Stimulated activated naive CD8-positive, alpha-beta T cell treated with anti-CD3 and anti-CD28 coated beads, Interleukin-15, Interleukin-2, amounts not matched to agents 100 ng/mL and 50 ng/mL, for 24 hours (primary cell): ENCODE results near the gene PFN4.

ENCODE experiments used
- H3K27ac Mint-ChIP-seq: one replicate; pipeline ENCODE4 v1.8.0; 2021; ENCODE audit warnings: mild to moderate bottlenecking, mixed read lengths
- H3K27me3 Mint-ChIP-seq: one replicate; pipeline ENCODE4 v1.8.0; 2021; ENCODE audit warnings: mixed read lengths
- H3K36me3 Mint-ChIP-seq: one replicate; pipeline ENCODE4 v1.8.0; 2021; ENCODE audit warnings: low read depth, mixed read lengths
- H3K4me1 Mint-ChIP-seq: one replicate; pipeline ENCODE4 v1.8.0; 2021; ENCODE audit warnings: low read depth, mixed read lengths
- H3K4me3 Mint-ChIP-seq: one replicate; pipeline ENCODE4 v1.8.0; 2021; ENCODE audit warnings: mild to moderate bottlenecking, mixed read lengths
- H3K9me3 Mint-ChIP-seq: one replicate; pipeline ENCODE4 v1.8.0; 2021; ENCODE audit warnings: mixed read lengths

PFN4 gene

DNA sequence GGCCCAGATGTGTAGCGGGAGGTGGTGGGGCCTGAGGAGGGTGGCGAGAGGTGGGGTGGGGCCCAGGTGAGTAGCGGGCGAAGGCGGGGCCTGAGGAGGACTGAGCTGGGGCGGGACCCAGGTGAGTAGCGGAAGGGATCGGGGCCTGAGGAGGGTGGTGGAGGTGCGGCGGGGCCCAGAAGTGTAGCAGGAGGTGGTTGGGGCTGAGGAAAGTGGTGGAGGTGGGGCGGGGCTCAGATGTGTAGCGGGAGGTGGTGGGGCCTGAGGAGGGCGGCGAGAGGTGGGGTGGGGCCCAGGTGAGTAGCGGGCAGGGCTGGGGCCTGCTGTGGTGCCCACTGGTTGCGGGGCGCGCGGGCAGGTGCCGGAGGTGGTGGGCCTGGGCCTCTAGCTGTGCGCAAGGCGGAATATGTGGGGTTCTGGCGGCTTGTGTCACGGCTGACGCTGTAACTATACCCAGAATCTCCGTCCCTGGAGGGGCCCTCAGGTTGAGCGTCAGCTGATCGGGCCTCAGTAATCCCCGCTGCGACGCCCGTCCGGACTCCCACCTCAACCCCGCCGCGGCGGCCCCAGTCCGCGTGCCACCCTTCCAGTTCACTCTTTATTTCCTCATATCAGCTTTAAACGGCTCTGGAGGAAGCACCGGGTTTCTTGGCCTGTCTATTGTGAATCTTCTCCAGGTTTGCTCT, 46.1 kb downstream of the PFN4 start:
- peak overlapping the region; percentile 99 for H3K4me3 Mint-ChIP-seq
- H3K27ac Mint-ChIP-seq = peak overlapping the region; percentile 96
- H3K9me3 Mint-ChIP-seq = no peaks in the 10 kb centered on the region
- no peaks in the 10 kb centered on the region for H3K27me3 Mint-ChIP-seq
- H3K36me3 Mint-ChIP-seq = peaks cover 25% of the 10 kb centered on the region
- H3K4me1 Mint-ChIP-seq = peaks cover 37% of the 10 kb centered on the region

DNA sequence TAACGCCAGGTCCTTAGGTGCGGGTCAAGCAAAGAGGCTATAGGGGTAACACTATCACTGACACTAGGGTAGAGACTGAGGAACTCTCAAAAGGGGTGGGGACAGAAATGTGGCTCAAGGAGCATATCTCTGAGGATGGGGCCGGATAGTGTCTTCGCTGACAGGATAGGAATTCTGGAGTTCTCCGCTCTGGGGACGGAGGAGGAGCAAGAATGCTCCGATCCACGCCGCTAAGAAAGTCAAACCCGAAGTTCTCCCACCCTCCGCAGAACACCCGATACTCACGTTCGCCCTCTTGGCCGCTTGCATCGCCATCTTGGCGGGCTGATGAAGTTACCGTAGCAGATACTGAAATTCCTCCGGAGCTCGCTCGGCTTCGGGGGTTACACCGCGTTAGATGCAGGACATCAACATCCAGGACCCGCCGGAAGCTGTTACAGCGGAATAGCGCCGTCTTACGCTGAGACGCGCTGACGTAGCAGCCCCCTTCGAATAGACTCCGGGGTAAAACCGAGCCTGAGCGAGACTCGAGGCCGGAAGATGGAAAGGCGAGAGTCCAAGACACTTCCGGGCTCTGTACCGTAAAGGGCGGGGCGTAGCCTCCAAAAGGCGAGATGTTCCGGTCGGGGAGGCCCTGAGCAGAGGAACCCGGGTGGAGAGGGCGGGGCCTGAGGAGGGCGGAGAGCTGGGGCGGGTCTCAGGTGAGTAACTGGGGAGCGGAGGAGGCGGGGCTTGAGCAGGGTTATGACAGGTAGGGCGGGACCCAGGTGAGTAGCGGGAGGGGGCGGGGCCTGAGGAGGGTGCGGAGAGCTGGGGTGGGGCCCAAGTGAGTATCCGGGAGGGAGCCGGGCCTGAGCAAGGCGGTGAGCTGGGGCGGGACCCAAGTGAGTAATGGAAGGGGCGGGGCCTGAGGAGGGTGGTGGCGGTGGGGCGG, 47.0 kb downstream of the PFN4 start, which contains the start of gene SF3B6:
SF3B6 (minus strand) TSS at position 412 of the 934 bp plus-strand sequence; CDS start at position 315, 97 bp downstream.
- H3K27ac Mint-ChIP-seq = peak within 1 kb of the TSS; percentile 96
- H3K9me3 Mint-ChIP-seq = no peaks in the 10 kb centered on the region
- peaks cover 30% of the 10 kb centered on the region for H3K36me3 Mint-ChIP-seq
- H3K4me3 Mint-ChIP-seq = peak within 1 kb of the TSS; percentile 99
- peaks cover 37% of the 10 kb centered on the region for H3K4me1 Mint-ChIP-seq
- no peaks in the 10 kb centered on the region for H3K27me3 Mint-ChIP-seq

GRCh38 chr2:24075259-24075658, 47.9 kb downstream of the PFN4 start:
- peak overlapping the region; percentile 96 for H3K27ac Mint-ChIP-seq
- no peaks in the 10 kb centered on the region for H3K27me3 Mint-ChIP-seq
- peaks cover 30% of the 10 kb centered on the region for H3K36me3 Mint-ChIP-seq
- peak overlapping the region; percentile 99 for H3K4me3 Mint-ChIP-seq
- peaks cover 37% of the 10 kb centered on the region for H3K4me1 Mint-ChIP-seq
- H3K9me3 Mint-ChIP-seq = no peaks in the 10 kb centered on the region

- peaks cover 37% of the 10 kb centered on the region for H3K4me1 Mint-ChIP-seq
- no peaks in the 10 kb centered on the region for H3K9me3 Mint-ChIP-seq
- H3K36me3 Mint-ChIP-seq = peaks cover 43% of the 10 kb centered on the region
- no peaks in the 10 kb centered on the region for H3K27me3 Mint-ChIP-seq
- peak overlapping the region; percentile 99 for H3K4me3 Mint-ChIP-seq
- no peak overlapping the region for H3K27ac Mint-ChIP-seq
Observed at GRCh38 chr2:24073816-24074215, 49.3 kb downstream of the PFN4 start.

DNA sequence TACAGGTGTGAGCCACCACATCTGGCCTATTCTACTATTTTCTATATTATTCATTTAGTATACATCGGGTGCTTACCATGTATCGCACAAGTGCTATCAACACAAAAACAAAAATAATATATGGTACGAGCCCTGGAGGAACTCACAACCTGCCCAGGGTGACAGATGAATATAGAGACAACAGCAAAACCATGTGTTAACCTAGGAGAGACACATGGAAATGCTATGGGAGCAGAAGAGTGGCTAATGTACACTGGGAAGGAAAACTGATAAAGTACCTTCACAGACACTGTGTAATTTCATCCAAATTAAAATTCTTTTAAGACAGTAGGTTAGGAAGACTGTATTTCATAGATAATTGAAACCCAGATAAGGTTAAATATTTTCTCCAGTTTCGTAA, 50.9 kb downstream of the PFN4 start:
- H3K9me3 Mint-ChIP-seq = no peaks in the 10 kb centered on the region
- peak overlapping the region; percentile 34 for H3K27ac Mint-ChIP-seq
- H3K27me3 Mint-ChIP-seq = no peaks in the 10 kb centered on the region

DNA sequence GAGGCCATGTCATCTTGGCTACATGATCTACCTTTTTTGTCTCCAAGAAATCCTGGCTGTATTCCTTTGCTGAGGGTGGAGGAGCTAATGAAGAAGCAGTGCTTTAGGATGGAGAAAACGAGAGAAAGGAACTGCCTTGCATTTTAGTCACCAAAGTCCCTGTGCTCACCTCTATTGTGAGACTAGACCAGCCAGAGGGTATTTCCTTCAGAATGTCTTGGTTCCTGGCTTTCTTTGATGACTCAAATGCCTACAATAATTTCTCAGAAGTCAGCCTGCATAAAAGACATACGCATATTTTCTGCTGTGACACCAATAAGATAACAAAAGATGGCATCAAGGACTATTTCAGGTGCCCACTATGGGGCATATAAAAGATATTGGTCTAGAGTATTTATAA, 57.8 kb downstream of the PFN4 start:
- H3K4me3 Mint-ChIP-seq = no peak overlapping the region
- no peaks in the 10 kb centered on the region for H3K4me1 Mint-ChIP-seq
- peaks cover 37% of the 10 kb centered on the region for H3K36me3 Mint-ChIP-seq
- H3K9me3 Mint-ChIP-seq = no peaks in the 10 kb centered on the region
- H3K27me3 Mint-ChIP-seq = no peaks in the 10 kb centered on the region
- H3K27ac Mint-ChIP-seq = no peak overlapping the region

More for the DNA sequence above, 50.9 kb downstream of the PFN4 start:
- Mint-ChIP-seq H3K4me1 (peaks cover 31% of the 10 kb centered on the region), H3K36me3 (peaks cover 59% of the 10 kb centered on the region), H3K4me3 (no peak overlapping the region)
